ENCODE data around the gene HEMGN.

Gene HEMGN

DNA sequence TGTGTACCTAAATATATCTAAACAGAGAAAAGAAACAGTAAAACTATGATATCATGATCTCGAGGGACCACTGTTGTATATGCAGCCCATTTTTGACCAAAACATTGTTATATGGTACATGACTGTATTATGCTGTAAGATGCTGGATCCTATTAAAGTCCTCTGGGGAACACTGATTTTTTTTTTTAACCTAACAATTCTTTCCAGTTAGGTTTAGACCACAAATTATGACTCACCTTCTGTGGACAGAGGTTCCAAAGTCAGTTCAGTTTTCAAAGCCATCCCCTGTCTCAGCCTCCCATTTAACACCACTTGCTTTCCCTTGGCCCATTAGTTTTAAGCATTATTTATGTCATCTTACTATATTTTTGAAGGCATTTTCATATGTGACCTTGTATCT lies 42.8 kb downstream of the HEMGN start:
- no peak for DNase-seq (ENCODE audit: low read depth)
- TF ChIP-seq, protein P1, sequence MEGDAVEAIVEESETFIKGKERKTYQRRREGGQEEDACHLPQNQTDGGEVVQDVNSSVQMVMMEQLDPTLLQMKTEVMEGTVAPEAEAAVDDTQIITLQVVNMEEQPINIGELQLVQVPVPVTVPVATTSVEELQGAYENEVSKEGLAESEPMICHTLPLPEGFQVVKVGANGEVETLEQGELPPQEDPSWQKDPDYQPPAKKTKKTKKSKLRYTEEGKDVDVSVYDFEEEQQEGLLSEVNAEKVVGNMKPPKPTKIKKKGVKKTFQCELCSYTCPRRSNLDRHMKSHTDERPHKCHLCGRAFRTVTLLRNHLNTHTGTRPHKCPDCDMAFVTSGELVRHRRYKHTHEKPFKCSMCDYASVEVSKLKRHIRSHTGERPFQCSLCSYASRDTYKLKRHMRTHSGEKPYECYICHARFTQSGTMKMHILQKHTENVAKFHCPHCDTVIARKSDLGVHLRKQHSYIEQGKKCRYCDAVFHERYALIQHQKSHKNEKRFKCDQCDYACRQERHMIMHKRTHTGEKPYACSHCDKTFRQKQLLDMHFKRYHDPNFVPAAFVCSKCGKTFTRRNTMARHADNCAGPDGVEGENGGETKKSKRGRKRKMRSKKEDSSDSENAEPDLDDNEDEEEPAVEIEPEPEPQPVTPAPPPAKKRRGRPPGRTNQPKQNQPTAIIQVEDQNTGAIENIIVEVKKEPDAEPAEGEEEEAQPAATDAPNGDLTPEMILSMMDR (conservative IDR thresholded peaks at IDR 0.05; ENCODE audit: low read depth, low read length) = no peak
- no peak overlapping the region for H3K4me3 ChIP-seq (ENCODE audit: low read depth, low read length)

DNA sequence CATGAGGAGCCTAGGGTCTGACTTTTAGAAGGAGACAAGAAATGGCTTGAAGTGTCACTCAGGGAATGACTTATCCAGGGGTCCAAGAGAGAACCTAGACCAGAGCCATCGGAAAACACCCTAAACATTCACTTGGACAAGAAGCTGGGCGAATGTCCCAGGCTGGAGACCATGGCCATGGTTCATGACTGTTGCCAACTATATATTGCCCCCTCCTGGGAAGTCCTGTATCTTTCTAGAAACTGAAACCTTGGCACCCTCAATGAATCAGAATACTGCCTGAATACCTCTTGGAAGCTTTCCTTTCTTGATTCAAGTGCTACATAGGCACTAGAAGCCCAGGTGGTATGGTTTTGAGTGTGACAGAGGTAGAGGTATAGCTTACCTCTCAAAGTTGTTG lies 45.6 kb downstream of the HEMGN start:
- no peak overlapping the region for H3K4me3 ChIP-seq (ENCODE audit: low read depth, low read length)
- no peak for DNase-seq (ENCODE audit: low read depth)
- TF ChIP-seq, protein P1 (conservative IDR thresholded peaks at IDR 0.05; ENCODE audit: low read depth, low read length) = no peak

DNA sequence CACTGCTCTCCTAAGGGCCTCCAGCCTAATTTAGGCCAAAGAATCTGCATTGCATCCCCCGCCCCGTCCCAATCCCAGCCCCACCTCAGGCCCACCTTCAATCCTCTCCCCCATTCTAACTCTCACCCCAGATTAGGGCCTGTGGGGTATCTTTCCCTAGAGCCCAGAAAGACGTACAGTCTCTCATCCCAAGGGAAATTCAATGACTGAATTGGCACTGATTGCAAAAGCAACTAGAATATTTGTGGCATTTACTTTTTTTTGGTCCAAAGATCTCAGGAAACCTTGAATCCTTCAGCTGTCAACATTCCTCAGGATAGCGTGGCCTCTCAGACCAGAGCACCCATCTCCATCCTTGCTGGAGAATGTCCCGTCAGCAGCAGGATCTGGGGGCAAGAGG lies 46.2 kb downstream of the HEMGN start:
- no peak for DNase-seq (ENCODE audit: low read depth)
- no peak overlapping the region for H3K4me3 ChIP-seq (ENCODE audit: low read depth, low read length)
- TF ChIP-seq, protein P1 (conservative IDR thresholded peaks at IDR 0.05; ENCODE audit: low read depth, low read length) = no peak

DNA sequence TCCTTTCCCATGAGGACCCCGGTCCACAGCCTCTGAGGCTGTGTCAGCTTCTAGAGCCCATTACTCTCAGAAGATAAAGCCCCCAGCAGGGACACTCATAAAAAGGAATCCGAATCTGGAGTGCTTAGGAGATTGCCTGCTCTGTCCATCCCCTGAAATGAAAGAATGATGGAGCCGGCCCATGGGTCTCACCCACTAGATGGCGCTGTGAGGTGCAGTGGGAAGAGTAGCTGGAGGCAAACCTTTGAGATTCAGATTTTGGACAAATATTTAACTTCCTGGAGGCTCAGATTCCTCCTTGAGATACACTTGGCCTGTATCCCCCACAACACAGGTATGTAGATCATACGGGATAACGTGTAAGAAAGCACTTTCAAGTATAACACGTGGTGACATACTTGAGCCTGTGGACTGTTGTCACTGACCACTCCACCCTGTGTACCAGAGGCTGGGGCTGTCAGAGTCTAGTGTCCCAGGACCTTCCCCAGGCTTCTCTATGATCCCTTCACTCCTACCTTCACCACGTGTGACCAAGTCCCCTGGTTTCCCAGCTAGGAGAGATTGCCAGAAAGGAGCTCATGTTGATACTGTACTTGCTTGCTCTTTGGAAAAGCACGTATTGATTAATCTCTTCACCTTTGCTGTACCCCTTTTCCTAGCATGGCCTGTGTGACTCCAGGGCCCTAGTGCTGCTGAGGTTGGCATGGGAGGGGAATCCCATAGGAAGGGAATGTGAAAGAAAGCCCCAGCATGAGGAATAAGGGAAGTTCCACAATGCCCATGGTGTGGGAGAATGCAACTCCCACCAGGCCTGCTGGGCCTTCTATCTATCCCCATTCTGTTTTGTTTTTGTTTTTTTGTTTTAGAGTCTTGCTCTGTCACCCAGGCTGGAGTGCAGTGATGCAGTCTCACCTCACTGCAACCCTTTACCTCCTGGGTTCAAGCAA lies 47.8 kb downstream of the HEMGN start:
- peak; percentile 35 for DNase-seq (ENCODE audit: low read depth)
- TF ChIP-seq, protein P1 (conservative IDR thresholded peaks at IDR 0.05; ENCODE audit: low read depth, low read length) = peak; percentile 76
- no peak overlapping the region for H3K4me3 ChIP-seq (ENCODE audit: low read depth, low read length)

DNA sequence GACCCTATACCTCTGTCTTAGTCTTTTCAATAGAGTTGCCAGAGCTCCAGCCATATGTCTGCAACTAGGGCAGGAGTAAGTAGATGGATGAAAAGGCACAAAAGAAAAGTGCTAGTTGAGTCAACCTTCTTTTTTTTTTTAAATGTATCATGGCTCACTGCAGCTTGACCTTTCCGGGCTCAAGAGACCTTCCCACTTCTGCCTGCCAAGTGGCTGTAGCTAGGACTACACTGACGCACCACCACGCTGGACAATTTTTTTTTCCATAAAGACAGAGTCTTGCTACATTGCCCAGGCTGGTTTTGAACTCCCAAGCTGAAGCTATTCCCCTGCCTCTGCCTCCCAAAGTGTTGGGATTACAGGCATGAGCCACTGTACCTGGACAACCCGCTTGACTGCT lies 57.6 kb downstream of the HEMGN start:
- TF ChIP-seq, protein P1 (conservative IDR thresholded peaks at IDR 0.05; ENCODE audit: low read depth, low read length) = no peak
- no peak overlapping the region for H3K4me3 ChIP-seq (ENCODE audit: low read depth, low read length)
- no peak for DNase-seq (ENCODE audit: low read depth)
